ENCODE data around the gene MOSMO.

The MOSMO gene

GRCh38 chr16:22081050-22081449 is 73.1 kb downstream of the MOSMO start:
- Histone ChIP-seq H3K4me1 (ENCODE audit: control insufficient read depth, insufficient read depth, low read length) (no peaks in the 10 kb centered on the region), H3K9me3 (ENCODE audit: control insufficient read depth, low read length) (no peaks in the 10 kb centered on the region), H3K9ac (ENCODE audit: low read length) (no peak overlapping the region), H3K4me3 (ENCODE audit: low read length) (no peak overlapping the region), H3K27me3 (ENCODE audit: control insufficient read depth, insufficient read depth, low read length) (no peaks in the 10 kb centered on the region), H3K36me3 (ENCODE audit: control insufficient read depth, insufficient read depth, low read length) (no peaks in the 10 kb centered on the region)

GRCh38 chr16:22086440-22086839 is 78.5 kb downstream of the MOSMO start:
- Histone ChIP-seq H3K9ac (ENCODE audit: low read length) (no peak overlapping the region), H3K36me3 (ENCODE audit: control insufficient read depth, insufficient read depth, low read length) (no peaks in the 10 kb centered on the region), H3K4me3 (ENCODE audit: low read length) (no peak overlapping the region), H3K27me3 (ENCODE audit: control insufficient read depth, insufficient read depth, low read length) (no peaks in the 10 kb centered on the region), H3K4me1 (ENCODE audit: control insufficient read depth, insufficient read depth, low read length) (no peaks in the 10 kb centered on the region), H3K9me3 (ENCODE audit: control insufficient read depth, low read length) (no peaks in the 10 kb centered on the region)

GRCh38 chr16:22088642-22089041 is 80.7 kb downstream of the MOSMO start:
- H3K36me3 ChIP-seq (ENCODE audit: control insufficient read depth, insufficient read depth, low read length), result no peaks in the 10 kb centered on the region
- H3K9ac ChIP-seq (ENCODE audit: low read length), result no peak overlapping the region
- H3K27me3 ChIP-seq (ENCODE audit: control insufficient read depth, insufficient read depth, low read length), result no peaks in the 10 kb centered on the region
- H3K4me1 ChIP-seq (ENCODE audit: control insufficient read depth, insufficient read depth, low read length), result no peaks in the 10 kb centered on the region
- no peak overlapping the region for H3K4me3 ChIP-seq (ENCODE audit: low read length)
- no peaks in the 10 kb centered on the region for H3K9me3 ChIP-seq (ENCODE audit: control insufficient read depth, low read length)

GRCh38 chr16:22089910-22090309 is 82.0 kb downstream of the MOSMO start:
- Histone ChIP-seq H3K9ac (ENCODE audit: low read length) (no peak overlapping the region), H3K36me3 (ENCODE audit: control insufficient read depth, insufficient read depth, low read length) (no peaks in the 10 kb centered on the region), H3K9me3 (ENCODE audit: control insufficient read depth, low read length) (no peaks in the 10 kb centered on the region), H3K4me3 (ENCODE audit: low read length) (no peak overlapping the region), H3K27me3 (ENCODE audit: control insufficient read depth, insufficient read depth, low read length) (no peaks in the 10 kb centered on the region), H3K4me1 (ENCODE audit: control insufficient read depth, insufficient read depth, low read length) (no peaks in the 10 kb centered on the region)

GRCh38 chr16:22091721-22092120 is 83.8 kb downstream of the MOSMO start:
- Histone ChIP-seq H3K36me3 (ENCODE audit: control insufficient read depth, insufficient read depth, low read length) (no peaks in the 10 kb centered on the region), H3K27me3 (ENCODE audit: control insufficient read depth, insufficient read depth, low read length) (no peaks in the 10 kb centered on the region), H3K9ac (ENCODE audit: low read length) (no peak overlapping the region), H3K9me3 (ENCODE audit: control insufficient read depth, low read length) (no peaks in the 10 kb centered on the region), H3K4me3 (ENCODE audit: low read length) (no peak overlapping the region), H3K4me1 (ENCODE audit: control insufficient read depth, insufficient read depth, low read length) (no peaks in the 10 kb centered on the region)

GRCh38 chr16:22092143-22092933 is 84.4 kb downstream of the MOSMO start, which contains the start of gene VWA3A:
Gene VWA3A, plus strand, starts transcription at chr16:22092541. Its CDS starts 97 bp downstream, at chr16:22092638.
- Histone ChIP-seq H3K27me3 (ENCODE audit: control insufficient read depth, insufficient read depth, low read length) (no peaks in the 10 kb centered on the region), H3K4me1 (ENCODE audit: control insufficient read depth, insufficient read depth, low read length) (no peaks in the 10 kb centered on the region), H3K9ac (ENCODE audit: low read length) (no peak within 1 kb of the TSS), H3K9me3 (ENCODE audit: control insufficient read depth, low read length) (no peaks in the 10 kb centered on the region), H3K4me3 (ENCODE audit: low read length) (no peak within 1 kb of the TSS), H3K36me3 (ENCODE audit: control insufficient read depth, insufficient read depth, low read length) (no peaks in the 10 kb centered on the region)

- H3K9me3 ChIP-seq (ENCODE audit: control insufficient read depth, low read length), result no peaks in the 10 kb centered on the region
- H3K36me3 ChIP-seq (ENCODE audit: control insufficient read depth, insufficient read depth, low read length), result no peaks in the 10 kb centered on the region
- no peak overlapping the region for H3K4me3 ChIP-seq (ENCODE audit: low read length)
- no peaks in the 10 kb centered on the region for H3K27me3 ChIP-seq (ENCODE audit: control insufficient read depth, insufficient read depth, low read length)
- H3K9ac ChIP-seq (ENCODE audit: low read length), result no peak overlapping the region
- H3K4me1 ChIP-seq (ENCODE audit: control insufficient read depth, insufficient read depth, low read length), result no peaks in the 10 kb centered on the region
Measured at GRCh38 chr16:22093331-22093730, 85.4 kb downstream of the MOSMO start.

GRCh38 chr16:22093996-22094395 is 86.1 kb downstream of the MOSMO start:
- Histone ChIP-seq H3K4me3 (ENCODE audit: low read length) (no peak overlapping the region), H3K36me3 (ENCODE audit: control insufficient read depth, insufficient read depth, low read length) (no peaks in the 10 kb centered on the region), H3K4me1 (ENCODE audit: control insufficient read depth, insufficient read depth, low read length) (no peaks in the 10 kb centered on the region), H3K9ac (ENCODE audit: low read length) (no peak overlapping the region), H3K9me3 (ENCODE audit: control insufficient read depth, low read length) (no peaks in the 10 kb centered on the region), H3K27me3 (ENCODE audit: control insufficient read depth, insufficient read depth, low read length) (no peaks in the 10 kb centered on the region)

GRCh38 chr16:22098405-22099255 is 90.7 kb downstream of the MOSMO start:
- no peaks in the 10 kb centered on the region for H3K4me1 ChIP-seq (ENCODE audit: control insufficient read depth, insufficient read depth, low read length)
- no peaks in the 10 kb centered on the region for H3K27me3 ChIP-seq (ENCODE audit: control insufficient read depth, insufficient read depth, low read length)
- H3K4me3 ChIP-seq (ENCODE audit: low read length), result no peak overlapping the region
- H3K9ac ChIP-seq (ENCODE audit: low read length), result no peak overlapping the region
- H3K36me3 ChIP-seq (ENCODE audit: control insufficient read depth, insufficient read depth, low read length), result no peaks in the 10 kb centered on the region
- no peaks in the 10 kb centered on the region for H3K9me3 ChIP-seq (ENCODE audit: control insufficient read depth, low read length)

GRCh38 chr16:22099256-22099975 is 91.5 kb downstream of the MOSMO start:
- H3K9ac ChIP-seq (ENCODE audit: low read length), result no peak overlapping the region
- H3K4me3 ChIP-seq (ENCODE audit: low read length), result no peak overlapping the region
- no peaks in the 10 kb centered on the region for H3K27me3 ChIP-seq (ENCODE audit: control insufficient read depth, insufficient read depth, low read length)
- H3K4me1 ChIP-seq (ENCODE audit: control insufficient read depth, insufficient read depth, low read length), result no peaks in the 10 kb centered on the region
- no peaks in the 10 kb centered on the region for H3K36me3 ChIP-seq (ENCODE audit: control insufficient read depth, insufficient read depth, low read length)
- no peaks in the 10 kb centered on the region for H3K9me3 ChIP-seq (ENCODE audit: control insufficient read depth, low read length)

GRCh38 chr16:22103441-22103840 is 95.5 kb downstream of the MOSMO start:
- no peak overlapping the region for H3K4me3 ChIP-seq (ENCODE audit: low read length)
- no peak overlapping the region for H3K9ac ChIP-seq (ENCODE audit: low read length)
- H3K27me3 ChIP-seq (ENCODE audit: control insufficient read depth, insufficient read depth, low read length), result peaks cover 4% of the 10 kb centered on the region
- H3K36me3 ChIP-seq (ENCODE audit: control insufficient read depth, insufficient read depth, low read length), result no peaks in the 10 kb centered on the region
- no peaks in the 10 kb centered on the region for H3K9me3 ChIP-seq (ENCODE audit: control insufficient read depth, low read length)
- H3K4me1 ChIP-seq (ENCODE audit: control insufficient read depth, insufficient read depth, low read length), result no peaks in the 10 kb centered on the region
